Stomach (tissue), 4 donors: ENCODE measurements around the gene OBSL1.

ENCODE experiments used
- CTCF ChIP-seq, 7 experiments: fragments of 450-650 bp in 4 of 7; fragments of 200-600 bp in 3 of 7; sonication (generic) in 3 of 7; IDR thresholded peaks; one replicate each; pipeline ENCODE4 v1.5.1; 2016 to 2019; ENCODE audit warnings: antibody characterized with exemption in 7 of 7, control low read depth in 2 of 7, mild to moderate bottlenecking in 1 of 7
- EP300 ChIP-seq: sonication (generic); formaldehyde crosslinking; IDR thresholded peaks from one replicate; pipeline ENCODE4 v1.6.1; 2017; ENCODE audit warnings: antibody characterized with exemption
- POLR2A ChIP-seq, 4 donors: fragments of 450-650 bp; IDR thresholded peaks; one replicate each; pipeline ENCODE4 v1.6.1; 2016; ENCODE audit warnings: antibody characterized with exemption in 4 of 4, control low read depth in 2 of 4, mild to moderate bottlenecking in 1 of 4, moderate library complexity in 1 of 4
- POLR2AphosphoS5 ChIP-seq, 3 donors: sonication (generic); formaldehyde crosslinking; IDR thresholded peaks; one replicate each; pipeline ENCODE4 v1.6.1; 2016; ENCODE audit warnings: antibody characterized with exemption in 3 of 3

GRCh38 chr2:219559156-219559915 is 12.0 kb downstream of the OBSL1 start:
- TF ChIP-seq CTCF (IDR thresholded peaks at IDR 0.05) = no peak
- no peak for TF ChIP-seq POLR2AphosphoS5 (IDR thresholded peaks at IDR 0.05)
- no peak for TF ChIP-seq EP300
- no peak for TF ChIP-seq POLR2A (IDR thresholded peaks at IDR 0.05)
